T-helper 1 cell treated with Interleukin-12 subunit alpha and Interleukin-12 subunit beta and Interleukin-4 antibody, amounts not matched to agents 30 ng/mL and 1 ng/mL, for 36 hours (primary cell): ENCODE results near the gene EID3. TPM values are rescaled to one million over a fixed set of nuclear protein-coding genes. Genes with fewer than 3 reads are reported as not detected.
"Not testable (repeated sequence)": the region's sequence is repeated elsewhere in the genome, so short reads cannot be mapped to it uniquely, and the experiment has no call there.

Source experiments
- intact Hi-C: fragments of 100-400 bp; cut with micrococcal nuclease; formaldehyde crosslinking; loops from one replicate; pipeline ENCODE4 v1.15.1; 2024
- total RNA-seq: library from RNA; stranded (reverse); gene quantifications from 2 replicates; pipeline ENCODE4 v1.2.3, GENCODE V29; 2022

Gene EID3
- total RNA-seq, 1 donor from 2014 or later, result 8.2 TPM

DNA sequence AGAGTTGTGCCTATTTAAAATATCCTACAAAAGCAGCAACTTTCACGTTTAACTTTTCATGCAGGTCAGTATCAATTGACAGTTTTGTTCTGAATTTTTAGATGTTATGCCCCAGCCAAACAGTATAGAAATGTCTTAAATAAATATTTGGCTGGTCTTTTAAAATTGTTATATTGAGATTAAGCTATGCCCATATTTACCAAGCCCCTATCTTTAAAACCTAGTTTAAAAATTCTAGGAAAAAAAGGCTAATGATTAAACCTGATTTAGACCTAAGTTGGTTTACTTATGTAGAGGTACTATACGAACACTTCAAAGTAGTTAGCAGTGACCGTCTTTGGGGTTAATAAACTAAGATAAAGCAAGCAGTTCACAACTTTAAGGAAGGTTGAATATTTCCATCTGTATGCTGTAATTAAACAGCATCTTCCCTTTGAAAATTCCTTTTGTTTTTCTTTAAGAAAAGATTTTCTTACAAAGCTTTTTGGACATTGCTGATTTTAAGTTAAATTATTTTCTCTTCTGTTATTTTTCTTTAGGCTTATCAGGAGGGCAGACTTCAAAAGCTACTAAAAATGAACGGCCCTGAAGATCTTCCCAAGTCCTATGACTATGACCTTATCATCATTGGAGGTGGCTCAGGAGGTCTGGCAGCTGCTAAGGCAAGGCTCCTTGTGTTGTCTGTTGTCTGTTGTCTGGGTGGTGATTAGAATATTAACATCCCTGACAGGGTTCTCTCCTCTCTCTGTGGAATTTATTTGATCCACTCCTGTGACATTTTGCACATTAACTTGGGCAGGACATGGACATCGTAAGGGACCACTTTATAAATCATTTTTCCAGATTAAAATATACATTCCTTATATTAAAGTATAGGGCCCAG lies 7.5 kb downstream of the EID3 start:
- intact Hi-C loops, result no loop called here

DNA sequence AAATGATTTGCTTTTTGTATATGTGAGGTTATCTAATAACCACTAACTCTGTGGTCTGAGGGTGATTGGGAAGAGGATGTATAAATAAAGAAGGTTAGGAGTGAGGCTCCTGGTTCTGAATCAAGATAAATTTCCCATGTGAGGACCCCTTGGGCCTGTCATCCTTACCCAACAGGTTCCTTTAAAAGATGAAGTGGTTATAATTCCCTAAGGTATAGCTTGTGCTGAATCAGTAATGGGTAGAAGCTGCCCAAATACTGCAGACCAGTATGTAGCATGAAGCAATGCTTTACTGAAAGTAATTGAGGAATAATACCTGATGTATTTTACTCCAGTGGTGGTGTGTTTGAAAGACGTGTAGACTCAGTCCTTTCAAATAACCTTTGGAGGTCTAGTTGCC lies 8.7 kb downstream of the EID3 start:
- intact Hi-C loops, result no loop called here

DNA sequence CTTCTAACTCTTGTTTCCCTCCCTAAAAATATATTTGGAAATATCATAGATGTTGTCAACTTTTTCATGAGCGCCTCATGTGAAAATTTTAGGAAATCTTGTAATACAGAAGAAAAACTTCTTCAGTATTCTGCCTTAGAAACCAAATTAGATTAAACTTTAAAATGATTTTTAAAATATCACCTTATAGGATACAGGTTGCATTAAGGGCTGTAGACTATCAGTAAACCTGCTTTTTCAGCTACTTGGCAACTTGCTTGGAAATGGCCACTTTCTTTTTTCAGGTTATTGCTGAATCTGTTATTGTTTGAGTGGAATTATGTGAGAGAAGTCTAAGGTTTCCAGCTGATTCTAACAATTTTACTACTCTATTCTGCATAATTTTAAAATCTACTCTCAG lies 9.1 kb downstream of the EID3 start:
- intact Hi-C loops, result no loop called here

DNA sequence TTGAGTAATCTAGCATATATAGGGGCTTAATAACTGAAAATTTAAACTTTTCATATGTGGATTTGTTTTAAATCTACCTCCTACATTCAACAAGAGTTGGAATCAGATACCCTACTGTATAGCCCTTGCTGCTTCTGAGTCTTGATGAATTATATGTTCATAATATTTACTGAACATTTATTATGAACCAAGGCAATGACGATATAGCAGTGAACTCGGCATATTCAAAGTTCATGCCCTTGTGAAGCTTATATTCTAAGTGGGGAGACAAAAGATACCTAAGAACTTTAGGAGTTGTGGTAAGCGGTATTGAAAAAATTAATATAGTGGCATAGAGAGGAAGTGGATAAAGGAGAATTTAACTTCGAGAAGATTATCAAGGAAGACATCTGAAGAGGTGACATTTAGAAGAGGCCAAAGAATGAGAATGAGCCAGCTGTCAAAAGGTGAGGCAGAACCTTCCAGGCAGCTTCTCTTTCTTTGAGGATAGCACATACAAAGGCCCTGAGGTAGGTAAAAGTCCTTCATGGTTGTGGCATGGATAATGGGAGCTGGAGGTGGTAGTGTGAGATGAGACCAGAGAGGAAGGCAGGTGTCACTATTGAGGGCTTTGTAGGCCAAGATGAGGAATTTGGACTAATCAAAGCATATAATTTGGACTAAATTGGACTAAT lies 10.2 kb downstream of the EID3 start:
- intact Hi-C loops, result no loop called here

DNA sequence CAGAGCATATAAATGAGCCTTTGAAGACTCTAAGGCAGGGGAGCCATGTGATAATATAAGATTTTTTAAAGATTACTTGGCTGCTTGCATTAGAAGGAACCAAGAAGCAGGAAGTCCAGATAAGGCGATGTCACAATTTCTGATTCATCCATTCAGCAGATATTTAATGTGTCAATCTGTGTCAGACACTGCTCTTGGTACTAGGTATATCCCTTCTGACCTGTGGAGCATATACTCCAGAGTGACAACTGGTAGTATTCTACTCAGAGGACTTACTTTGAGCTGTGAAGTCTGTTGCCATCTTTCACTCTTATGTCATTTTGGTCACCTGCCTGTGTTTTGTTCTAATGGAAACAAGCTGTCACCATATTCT lies 10.7 kb downstream of the EID3 start:
- intact Hi-C loops, result no loop called here

DNA sequence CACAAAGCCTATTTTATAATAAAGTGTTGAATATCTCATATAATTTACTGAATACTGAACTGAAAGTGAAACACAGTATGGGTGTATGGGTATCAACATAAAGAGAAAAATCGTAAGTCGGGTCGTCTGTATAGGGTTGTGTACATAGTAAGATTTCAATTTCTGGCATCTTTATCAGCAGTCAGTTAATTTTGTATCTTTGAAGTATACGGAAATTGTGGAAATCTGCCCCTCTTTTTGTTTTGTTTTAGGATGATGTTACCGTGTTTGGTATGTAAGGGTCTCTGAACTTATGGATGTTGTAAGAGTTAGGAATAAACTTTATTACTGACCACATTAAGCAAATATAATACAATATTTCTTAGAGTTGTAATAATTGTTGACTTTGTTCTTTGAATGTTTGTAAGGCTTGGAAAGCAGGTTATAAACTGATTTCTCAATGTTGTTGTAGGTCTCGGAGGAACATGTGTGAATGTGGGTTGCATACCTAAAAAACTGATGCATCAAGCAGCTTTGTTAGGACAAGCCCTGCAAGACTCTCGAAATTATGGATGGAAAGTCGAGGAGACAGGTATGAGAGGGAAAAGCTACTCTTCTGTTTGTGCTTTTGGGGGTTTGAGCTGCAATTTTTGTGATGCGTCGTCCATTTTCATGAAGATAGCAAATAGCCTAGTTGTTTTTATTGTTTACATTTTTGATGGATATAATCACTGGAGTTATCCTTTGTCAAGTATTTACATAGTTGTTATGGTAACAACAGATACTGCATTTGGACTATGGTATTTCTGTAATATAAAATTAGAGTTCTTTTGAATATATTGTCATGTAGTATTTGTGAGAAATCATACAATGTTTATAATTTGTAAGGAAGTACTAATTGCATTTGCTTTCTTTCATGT lies 12.0 kb downstream of the EID3 start:
- intact Hi-C loops, result no loop called here

DNA sequence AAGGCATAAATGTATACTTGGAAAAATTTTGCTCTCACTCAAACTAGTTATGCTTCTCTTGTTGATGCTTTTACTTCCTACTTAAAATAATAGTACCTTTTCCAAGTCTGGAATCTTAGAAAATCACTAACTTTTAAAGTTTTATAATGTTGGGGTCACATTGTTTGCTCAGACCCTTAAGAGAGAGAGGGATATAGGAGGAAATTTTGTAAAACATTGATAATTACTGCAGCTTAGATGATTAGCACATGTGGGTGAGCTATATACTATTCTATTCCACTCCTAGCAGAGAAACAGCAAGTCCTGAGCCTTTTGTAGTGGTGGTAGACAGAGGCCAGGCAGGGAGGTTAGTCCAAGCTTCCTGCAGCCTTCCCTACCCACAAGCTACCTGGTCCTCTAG lies 13.4 kb downstream of the EID3 start:
- intact Hi-C loops, result no loop called here

DNA sequence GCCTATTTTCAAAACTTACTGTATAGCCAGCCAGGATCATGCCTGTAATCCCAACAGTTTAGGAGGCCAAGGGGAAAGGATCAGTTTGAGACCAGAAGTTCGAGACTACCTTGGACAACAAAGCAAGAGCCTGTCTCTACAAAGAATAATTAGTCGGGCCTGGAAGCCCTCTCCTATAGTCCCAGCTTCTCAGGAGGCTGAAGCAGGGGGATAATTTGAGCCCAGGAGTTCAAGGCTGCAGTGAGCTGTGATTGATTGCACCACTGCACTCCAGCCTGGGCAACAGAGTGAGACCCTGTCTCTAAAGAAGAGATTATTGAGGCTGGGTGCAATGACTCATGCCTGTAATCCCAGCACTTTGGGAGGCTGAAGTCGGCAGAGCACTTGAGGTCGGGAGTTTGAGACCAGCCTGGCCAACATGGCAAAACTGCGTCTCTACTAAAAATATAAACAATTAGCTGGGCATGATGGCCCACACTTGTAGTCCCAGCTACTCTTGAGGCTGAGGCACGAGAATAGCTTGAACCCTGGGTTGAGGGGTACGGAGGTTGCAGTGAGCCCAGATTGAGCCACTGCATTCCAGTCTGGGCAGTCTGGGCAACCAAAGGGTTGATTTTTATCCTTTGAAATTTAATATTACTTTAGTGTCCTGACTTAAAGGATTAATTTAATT lies 14.1 kb downstream of the EID3 start:
- intact Hi-C loops, result no loop called here

DNA sequence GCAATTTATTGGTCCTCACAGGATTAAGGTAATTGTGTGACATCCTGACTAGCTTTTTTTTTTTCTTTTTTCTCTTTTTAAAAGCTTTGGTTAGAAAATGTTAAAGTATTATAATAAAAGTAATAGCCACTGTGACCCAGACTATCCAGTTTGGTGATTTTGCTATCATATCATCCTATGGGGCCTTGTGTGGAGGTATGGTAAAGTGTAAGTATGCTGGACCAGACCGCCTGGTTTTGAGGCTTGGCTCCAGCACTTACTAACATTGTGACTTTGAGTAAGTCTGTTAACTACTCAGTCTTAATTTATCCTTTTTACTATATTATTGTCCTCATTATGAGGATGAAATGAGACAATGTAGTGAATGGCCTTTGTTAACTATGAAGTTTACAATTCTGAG lies 15.5 kb downstream of the EID3 start:
- intact Hi-C loops, result no loop called here

DNA sequence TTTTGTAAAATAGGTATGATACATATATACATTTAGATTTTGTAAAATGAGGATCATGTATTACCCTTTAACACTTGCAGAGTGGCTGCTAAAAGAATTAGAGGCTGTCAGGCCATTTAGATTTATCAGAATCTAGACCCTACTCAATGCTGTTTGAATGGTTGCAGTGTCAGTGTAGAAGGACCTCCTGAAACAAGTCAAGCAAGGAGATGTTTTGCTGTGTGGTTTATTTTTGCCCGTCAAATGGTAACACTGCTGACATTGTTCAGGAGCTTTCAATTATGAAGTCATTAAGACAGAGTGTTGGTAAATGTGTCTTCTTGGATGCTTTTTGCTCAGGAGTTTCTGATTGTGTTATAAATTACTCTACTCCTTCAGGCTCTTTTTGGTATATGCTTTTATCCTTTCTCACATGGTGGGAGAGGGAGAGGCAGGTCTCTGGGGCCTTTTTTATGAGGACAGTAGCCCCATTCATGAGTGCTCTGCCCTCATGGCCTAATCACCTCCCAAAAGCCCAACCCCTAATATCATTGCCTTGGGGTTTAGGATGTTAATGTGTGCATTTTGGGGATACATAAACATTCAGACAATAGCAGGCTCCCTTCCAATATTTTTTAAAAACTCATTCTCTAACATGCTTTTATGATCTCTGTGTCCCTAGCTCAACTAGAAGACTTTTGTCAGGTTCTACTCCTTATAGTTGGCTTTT lies 16.5 kb downstream of the EID3 start:
- intact Hi-C loops, result no loop called here

DNA sequence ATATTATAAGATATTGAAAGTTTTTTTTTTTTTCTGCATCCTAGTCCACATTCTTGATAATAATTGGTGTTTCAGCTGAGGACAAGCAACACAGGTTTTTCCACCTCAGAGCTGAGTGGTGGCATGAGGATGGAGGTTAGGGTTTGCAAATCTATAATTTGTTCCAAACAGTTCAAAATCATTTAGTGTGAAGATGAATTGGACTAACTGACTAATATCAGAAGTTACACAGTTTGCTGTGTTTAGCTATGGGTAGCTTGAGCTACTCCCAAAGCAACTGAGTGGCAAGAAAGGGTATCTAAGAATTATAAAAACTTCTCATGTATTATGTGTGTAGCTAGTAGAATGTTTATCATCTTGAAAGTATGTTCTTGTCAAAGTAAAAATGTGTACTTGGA lies 17.1 kb downstream of the EID3 start:
- intact Hi-C loops, result no loop called here

DNA sequence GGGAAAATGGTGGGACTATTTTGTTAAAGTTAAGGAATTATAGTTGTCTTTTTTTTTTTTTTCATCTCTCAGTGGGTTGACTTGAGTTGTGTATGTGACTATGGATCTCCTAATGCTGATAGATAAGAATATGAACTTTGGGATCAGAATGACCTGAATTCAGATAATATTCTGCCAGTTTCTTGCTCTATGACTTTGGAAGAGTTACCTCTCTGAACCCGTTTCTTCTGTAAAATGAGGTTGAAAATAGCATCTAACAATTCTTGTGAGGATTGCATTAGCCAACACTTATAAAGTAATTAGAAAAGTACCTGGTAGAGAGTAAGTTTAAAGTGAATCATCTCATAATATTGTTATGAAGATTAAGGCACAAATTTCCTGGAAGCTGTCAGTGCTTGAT lies 18.4 kb downstream of the EID3 start:
- intact Hi-C loops, result no loop called here

DNA sequence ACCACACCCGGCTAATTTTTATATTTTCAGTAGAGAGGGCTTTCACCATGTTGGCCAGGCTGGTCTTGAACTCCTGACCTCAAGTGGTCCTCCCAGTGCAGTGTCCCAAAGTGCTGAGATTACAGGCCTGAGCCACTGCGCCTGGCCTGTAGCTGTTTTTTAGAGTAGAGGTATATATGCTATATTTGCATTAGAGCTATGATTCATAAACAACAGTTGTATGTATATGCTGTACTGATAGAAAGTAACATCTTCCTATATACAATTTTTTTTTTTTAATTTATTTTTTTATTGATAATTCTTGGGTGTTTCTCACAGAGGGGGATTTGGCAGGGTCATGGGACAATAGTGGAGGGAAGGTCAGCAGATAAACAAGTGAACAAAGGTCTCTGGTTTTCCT lies 19.0 kb downstream of the EID3 start:
- intact Hi-C loops, result not testable (repeated sequence)

DNA sequence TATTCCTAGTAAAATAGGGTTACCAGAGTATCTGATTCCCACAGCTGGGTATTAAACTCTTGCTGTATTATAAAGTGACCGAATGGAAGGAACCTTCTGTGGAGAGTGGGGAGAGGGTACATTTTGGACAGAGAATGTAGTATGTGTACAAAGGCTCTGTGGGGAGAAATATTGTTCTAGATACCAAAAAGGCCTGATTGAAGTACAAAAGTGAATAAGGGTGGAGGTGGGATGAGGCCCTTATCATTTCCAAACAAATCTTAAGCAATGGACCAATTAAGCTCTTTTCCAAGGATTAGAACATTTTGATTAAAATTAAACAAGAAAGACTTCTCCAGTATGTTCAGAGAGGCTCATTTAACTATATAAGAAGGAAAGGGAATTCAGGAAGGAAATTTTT lies 20.4 kb downstream of the EID3 start:
- intact Hi-C loops, result no loop called here

DNA sequence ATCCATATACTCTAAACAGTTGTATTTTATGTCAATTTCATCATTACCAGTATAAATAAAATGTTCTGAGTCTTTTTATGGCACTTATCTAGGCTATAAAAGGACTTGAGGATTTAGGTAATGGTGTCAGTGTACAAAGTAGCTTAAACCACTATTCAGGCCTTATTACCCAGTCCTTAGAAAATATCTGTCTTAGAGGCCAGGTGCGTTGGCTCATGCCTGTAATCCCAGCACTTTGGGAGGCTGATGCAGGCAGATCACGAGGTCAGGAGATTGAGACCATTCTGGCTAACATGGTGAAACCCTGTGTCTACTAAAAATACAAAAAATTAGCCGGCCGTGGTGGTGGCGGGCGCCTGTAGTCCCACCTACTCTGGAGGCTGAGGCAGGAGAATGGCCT lies 24.7 kb downstream of the EID3 start:
- intact Hi-C loops, result not testable (repeated sequence)

DNA sequence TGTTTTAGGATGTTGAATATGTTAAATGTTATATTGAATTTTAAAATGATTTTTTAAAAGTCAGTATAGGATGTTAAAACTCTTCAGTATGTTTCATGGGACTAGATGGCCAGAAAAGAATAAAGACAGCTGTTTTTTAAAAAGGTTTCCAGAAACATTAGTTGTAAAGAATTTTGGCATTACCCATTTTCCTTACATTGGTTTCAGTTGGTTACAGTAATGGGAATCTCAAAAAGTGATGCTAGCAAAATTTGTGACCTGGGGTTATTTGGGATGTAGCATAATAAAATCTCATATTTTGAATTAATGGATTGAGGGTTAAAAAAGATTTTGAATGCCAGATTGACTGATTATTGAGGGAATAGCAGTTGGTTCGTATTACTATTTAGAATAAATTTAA lies 25.3 kb downstream of the EID3 start:
- intact Hi-C loops, result no loop called here

DNA sequence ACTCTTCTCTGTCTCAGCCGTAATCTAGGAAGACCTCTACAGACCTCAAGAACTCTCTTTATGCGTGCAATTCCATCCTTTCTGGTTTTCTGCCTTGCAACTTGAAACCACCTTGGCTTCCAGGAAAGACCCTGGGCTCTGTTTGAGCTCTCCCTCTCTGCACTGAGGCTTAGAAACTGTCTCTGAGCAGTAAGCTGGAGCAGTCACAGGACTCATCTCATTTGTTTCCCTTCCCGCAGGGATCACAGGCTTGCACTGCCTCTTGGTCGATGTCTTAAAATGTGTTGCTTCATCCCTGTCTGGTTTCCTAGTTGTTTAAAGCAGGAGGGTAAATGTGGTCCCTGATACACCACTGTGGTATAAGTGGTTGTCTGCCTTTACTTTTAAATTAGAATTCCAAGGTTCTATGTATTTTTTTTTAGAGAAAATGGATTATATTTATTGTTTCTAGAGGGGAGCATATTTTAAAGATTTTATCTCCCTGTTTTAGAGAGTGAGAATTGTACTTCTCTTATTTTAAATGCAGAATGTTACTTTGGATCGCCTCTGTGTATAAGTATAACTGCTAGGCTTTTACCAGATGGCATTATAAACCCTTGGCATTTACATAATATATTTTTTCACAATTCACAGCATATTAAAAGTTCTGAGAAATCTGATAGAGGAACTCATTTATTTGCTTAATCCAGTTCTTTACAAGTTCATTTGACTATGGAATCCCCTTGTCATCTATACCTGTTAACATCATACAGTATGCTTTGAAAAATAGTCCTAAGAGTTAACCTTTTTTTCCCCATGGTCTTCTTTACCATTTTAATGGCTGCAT lies 26.4 kb downstream of the EID3 start:
- intact Hi-C loops, result no loop called here

DNA sequence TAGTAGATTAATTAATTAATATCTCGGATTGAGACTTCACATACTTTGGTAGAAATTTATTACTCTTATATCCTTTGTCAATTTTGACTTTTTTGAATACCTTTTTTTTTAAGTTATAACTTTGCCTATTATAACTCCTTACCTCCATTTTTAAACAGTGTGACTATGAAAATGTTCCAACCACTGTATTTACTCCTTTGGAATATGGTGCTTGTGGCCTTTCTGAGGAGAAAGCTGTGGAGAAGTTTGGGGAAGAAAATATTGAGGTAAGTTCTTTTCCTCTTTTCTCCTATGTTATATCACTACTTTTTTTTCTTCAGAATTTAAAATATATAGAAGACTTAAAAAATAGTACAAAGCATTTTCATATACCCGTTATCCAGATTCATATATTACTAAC lies 27.8 kb downstream of the EID3 start:
- intact Hi-C loops, result no loop called here

DNA sequence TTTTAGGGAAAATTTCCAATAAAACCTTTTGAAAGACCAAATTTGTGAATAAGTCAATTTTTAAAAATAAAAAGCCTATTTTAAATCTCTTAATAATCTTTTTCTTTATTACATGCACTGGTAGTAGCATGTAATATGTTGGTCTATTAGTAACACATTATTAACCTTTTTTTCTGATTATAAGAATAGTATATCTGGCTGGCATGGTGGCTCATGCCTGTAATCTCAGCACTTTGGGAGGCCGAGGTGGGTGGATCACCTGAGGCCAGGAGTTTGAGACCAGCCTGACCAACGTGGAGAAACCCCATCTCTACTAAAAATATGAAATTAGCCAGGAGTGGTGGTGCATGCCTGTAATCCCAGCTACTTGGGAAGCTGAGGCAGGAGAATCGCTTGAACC lies 28.7 kb downstream of the EID3 start:
- intact Hi-C loops, result not testable (repeated sequence)

DNA sequence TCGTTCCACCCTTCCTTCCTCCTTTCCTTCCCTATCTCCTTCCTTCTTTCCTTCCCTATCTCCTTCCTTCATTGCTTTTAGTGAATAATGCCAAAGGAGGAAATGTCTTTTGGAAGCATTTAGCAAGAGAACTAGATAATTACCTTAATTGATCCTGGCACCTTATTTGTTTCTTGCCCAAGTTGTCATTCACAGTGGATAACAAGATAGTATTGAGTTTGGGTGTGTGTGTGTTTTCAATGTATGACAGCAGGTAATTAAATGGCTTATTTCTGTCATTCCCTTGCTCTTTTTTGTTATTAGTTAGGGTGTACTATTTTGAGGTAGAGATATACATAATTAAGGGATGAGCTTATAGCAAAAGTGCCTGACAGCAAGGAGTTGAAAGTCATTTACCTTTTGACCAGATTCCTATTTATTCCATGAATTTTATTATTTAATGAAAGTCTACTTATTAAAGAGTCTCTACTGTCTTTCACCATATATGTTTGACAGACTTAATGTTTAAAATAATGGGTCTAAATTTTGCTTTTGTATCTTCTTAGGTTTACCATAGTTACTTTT lies 30.2 kb downstream of the EID3 start:
- intact Hi-C loops, result no loop called here
